Spleen (tissue), 7 donors: ENCODE results near the gene PINK1.

Experiments
- POLR2A ChIP-seq, 3 donors: fragments of 450-650 bp; IDR thresholded peaks; one replicate each; pipeline ENCODE4 v1.5.1; 2017; ENCODE audit warnings: antibody characterized with exemption in 3 of 3, mild to moderate bottlenecking in 1 of 3
- POLR2AphosphoS5 ChIP-seq, 3 donors: sonication (generic); formaldehyde crosslinking; IDR thresholded peaks; one replicate each; pipeline ENCODE4 v1.5.1; 2017; ENCODE audit warnings: antibody characterized with exemption in 3 of 3
- TF ChIP-seq, protein P1 (sequence below), 11 experiments: fragments of 200-600 bp in 7 of 11; fragments of 450-650 bp in 4 of 11; sonication (generic) in 4 of 11; IDR thresholded peaks in 8 of 11; conservative IDR thresholded peaks in 3 of 11; 1 replicate in 7 of 11; 2 replicates in 4 of 11; pipeline versions ENCODE4 v1.4.0 to v1.8.0; 2016 to 2021; ENCODE audit warnings: antibody characterized with exemption in 11 of 11, inconsistent platforms in 4 of 11, mild to moderate bottlenecking in 1 of 11
- donor health status: DM: no; HTN: no; CAD: no; lungs with moderate emphysema.
- donor health status: DM: no; HTN: no; CAD: no.
- donor health status: DM: no; HTN: no; CAD: no.

DNA sequence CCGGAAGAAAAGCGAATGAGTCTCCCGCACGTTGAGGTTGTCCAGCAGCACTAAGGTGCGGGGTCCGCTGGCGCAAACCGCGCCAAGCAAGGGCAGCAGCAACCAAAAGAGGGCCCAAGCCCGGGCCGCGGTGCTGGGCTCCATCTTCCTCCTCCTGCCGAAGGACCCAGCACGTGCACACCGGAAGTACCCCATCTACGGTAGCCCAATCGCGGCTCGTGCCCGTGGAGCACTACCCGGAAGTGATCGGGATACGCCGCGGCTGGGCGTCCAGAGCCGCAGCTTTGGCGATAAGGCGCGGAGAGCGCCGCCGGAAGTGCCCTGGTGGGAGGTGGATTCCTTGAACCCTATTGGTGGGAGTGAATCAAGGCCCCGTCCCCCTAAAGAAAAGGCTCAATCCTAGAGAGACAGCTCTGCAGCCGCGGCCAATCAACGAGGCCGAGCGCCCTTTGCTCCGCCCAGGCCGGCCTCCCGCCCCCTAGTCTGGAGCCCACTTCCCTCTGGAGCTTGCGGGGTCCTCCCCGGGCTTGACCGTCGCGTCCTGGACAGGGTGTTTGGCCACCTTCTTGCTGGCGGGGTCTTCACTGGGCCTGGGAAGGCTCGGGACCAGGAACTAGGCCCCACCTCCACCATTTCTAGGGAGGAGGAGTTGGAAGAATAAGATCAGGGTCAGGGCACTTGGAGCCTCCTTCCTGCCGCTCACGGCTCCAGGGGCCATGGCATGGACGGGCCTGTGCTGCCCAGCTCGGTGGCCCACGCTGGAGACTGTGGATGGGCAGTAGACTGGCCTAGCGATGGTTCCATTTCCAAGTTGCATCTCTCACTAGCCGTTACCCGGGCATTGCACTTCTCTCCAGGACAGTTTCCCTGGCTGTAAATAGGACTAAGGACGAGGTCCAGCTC is 28.2 kb downstream of the PINK1 start, which contains the start of gene DDOST:
- TF ChIP-seq, protein P1, sequence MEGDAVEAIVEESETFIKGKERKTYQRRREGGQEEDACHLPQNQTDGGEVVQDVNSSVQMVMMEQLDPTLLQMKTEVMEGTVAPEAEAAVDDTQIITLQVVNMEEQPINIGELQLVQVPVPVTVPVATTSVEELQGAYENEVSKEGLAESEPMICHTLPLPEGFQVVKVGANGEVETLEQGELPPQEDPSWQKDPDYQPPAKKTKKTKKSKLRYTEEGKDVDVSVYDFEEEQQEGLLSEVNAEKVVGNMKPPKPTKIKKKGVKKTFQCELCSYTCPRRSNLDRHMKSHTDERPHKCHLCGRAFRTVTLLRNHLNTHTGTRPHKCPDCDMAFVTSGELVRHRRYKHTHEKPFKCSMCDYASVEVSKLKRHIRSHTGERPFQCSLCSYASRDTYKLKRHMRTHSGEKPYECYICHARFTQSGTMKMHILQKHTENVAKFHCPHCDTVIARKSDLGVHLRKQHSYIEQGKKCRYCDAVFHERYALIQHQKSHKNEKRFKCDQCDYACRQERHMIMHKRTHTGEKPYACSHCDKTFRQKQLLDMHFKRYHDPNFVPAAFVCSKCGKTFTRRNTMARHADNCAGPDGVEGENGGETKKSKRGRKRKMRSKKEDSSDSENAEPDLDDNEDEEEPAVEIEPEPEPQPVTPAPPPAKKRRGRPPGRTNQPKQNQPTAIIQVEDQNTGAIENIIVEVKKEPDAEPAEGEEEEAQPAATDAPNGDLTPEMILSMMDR (IDR thresholded peaks at IDR 0.05 in 8 of 11, conservative IDR thresholded peaks at IDR 0.05 in 3 of 11): peak; percentile 25 to 74 (median 55)
- TF ChIP-seq POLR2A (IDR thresholded peaks at IDR 0.05): peak in 1 of 3 donors; percentile 51
- TF ChIP-seq POLR2AphosphoS5 (IDR thresholded peaks at IDR 0.05): peak; percentile 91 to 94 (median 93)
